HG03565 (cell line): ENCODE results near the gene EVPL.
"Not testable (repeated sequence)": the region's sequence is repeated elsewhere in the genome, so short reads cannot be mapped to it uniquely, and the experiment has no call there.

ENCODE experiments used
- ATAC-seq: cut with Tn5 transposase; IDR thresholded peaks from one replicate; pipeline ENCODE4 v1.9.1; 2021; ENCODE audit warnings: mild to moderate bottlenecking, moderate library complexity; ENCODE audit not compliant: unreplicated experiment

Gene EVPL

GRCh38 chr17:76000755-76001521, 26.2 kb downstream of the EVPL start, which contains the start of gene CDK3:
Gene CDK3 (plus strand): TSS chr17:76000855. CDS start chr17:76001426, 571 bp downstream.
- ATAC-seq, result no peak

- no peak for ATAC-seq
Measured at GRCh38 chr17:76000016-76000754, 26.9 kb downstream of the EVPL start.

GRCh38 chr17:75998327-75998795, 28.7 kb downstream of the EVPL start:
- no peak for ATAC-seq

- ATAC-seq, result no peak
Measured at GRCh38 chr17:75996665-75997590, 30.2 kb downstream of the EVPL start.

- ATAC-seq, result no peak
Measured at GRCh38 chr17:75995385-75995925, 31.7 kb downstream of the EVPL start.

- ATAC-seq, result no peak
Measured at GRCh38 chr17:75994802-75995370, 32.2 kb downstream of the EVPL start.

- no peak for ATAC-seq
Measured at GRCh38 chr17:75991396-75991795, 35.7 kb downstream of the EVPL start.

- no peak for ATAC-seq
Measured at GRCh38 chr17:75987041-75987440, 40.1 kb downstream of the EVPL start.

- no peak for ATAC-seq
Measured at GRCh38 chr17:75985986-75986385, 41.1 kb downstream of the EVPL start.

GRCh38 chr17:75983501-75984181, 43.5 kb downstream of the EVPL start:
- no peak for ATAC-seq

- ATAC-seq, result no peak
Measured at GRCh38 chr17:75981019-75981615, 46.0 kb downstream of the EVPL start.

- no peak for ATAC-seq
Measured at GRCh38 chr17:75980188-75981018, 46.7 kb downstream of the EVPL start.

- peak; percentile 5 for ATAC-seq
Measured at GRCh38 chr17:75979705-75980187, 47.4 kb downstream of the EVPL start.

- ATAC-seq, result peak; percentile 66
Measured at GRCh38 chr17:75978938-75979704, 48.0 kb downstream of the EVPL start, which contains the start of the genes ACOX1 and TEN1. Gene ACOX1 (minus strand): TSS chr17:75979166. CDS start chr17:75979073, 93 bp downstream. Gene TEN1 (plus strand): TSS chr17:75979240. CDS start chr17:75986193, 6,953 bp downstream.

- ATAC-seq, result no peak
Measured at GRCh38 chr17:75976175-75976848, 50.8 kb downstream of the EVPL start.

- ATAC-seq, result no peak
Measured at GRCh38 chr17:75975757-75976174, 51.3 kb downstream of the EVPL start.

- not testable (repeated sequence) for ATAC-seq
Measured at GRCh38 chr17:75975187-75975586, 51.9 kb downstream of the EVPL start.
